PC-9 (cell line): ENCODE results near the gene DCTN4. TPM values are rescaled to one million over a fixed set of nuclear protein-coding genes. Genes with fewer than 3 reads are reported as not detected.

Experiments used
- BruUV-seq: library from RNA; stranded (reverse); fragments of 400-500 nt; replicated peaks from 2 replicates; lab custom pipeline; 2021; lab: Mats Ljungman, UMichigan
- CTCF ChIA-PET: fragments of 300-600 bp; sonication (Branson Sonifier 250); formaldehyde crosslinking; loops from one replicate; lab custom pipeline; 2022; ENCODE audit warnings: antibody characterized with exemption; lab: Charles Lee
- POLR2A ChIA-PET: fragments of 300-600 bp; sonication (Branson Sonifier 250); formaldehyde crosslinking; loops from one replicate; lab custom pipeline; 2022; ENCODE audit warnings: antibody characterized with exemption; ENCODE audit not compliant: unreplicated experiment; lab: Charles Lee
- DNase-seq, 2 experiments: peaks; one replicate each; pipeline versions ENCODE4 v3.0.0 to v3.0.0-alpha.2; 2015 to 2022; ENCODE audit warnings: mixed read lengths in 1 of 2
- H2AFZ ChIP-seq: fragments of 200-600 bp; sonication (generic); 2 replicates; pipeline ENCODE4 v1.8.1; 2017; ENCODE audit warnings: antibody characterized with exemption
- H3F3A ChIP-seq: fragments of 200-600 bp; sonication (generic); 2 replicates; pipeline ENCODE4 v1.8.1; 2017; ENCODE audit warnings: antibody characterized with exemption, mild to moderate bottlenecking, low read depth; ENCODE audit not compliant: insufficient read depth
- H3K27ac ChIP-seq: fragments of 200-600 bp; sonication (generic); 2 replicates; pipeline ENCODE4 v1.6.1; 2016; ENCODE audit warnings: mixed run types
- H3K27me3 ChIP-seq: fragments of 200-600 bp; sonication (generic); 2 replicates; pipeline ENCODE4 v1.6.1; 2016; ENCODE audit warnings: low read depth, mixed run types; ENCODE audit not compliant: insufficient read depth
- H3K36me3 ChIP-seq: fragments of 200-600 bp; sonication (generic); 2 replicates; pipeline ENCODE4 v1.6.1; 2016; ENCODE audit warnings: low read depth, mixed run types
- H3K4me1 ChIP-seq: fragments of 200-600 bp; sonication (generic); replicated peaks from 2 replicates; pipeline ENCODE4 v1.6.1; 2016; ENCODE audit warnings: mixed run types; ENCODE audit not compliant: insufficient read depth
- H3K4me2 ChIP-seq: fragments of 200-600 bp; sonication (generic); 2 replicates; pipeline ENCODE4 v1.6.1; 2017; ENCODE audit warnings: mixed run types
- H3K4me3 ChIP-seq: fragments of 200-600 bp; sonication (generic); 2 replicates; pipeline ENCODE4 v1.6.1; 2016; ENCODE audit warnings: mixed run types
- H3K79me2 ChIP-seq: fragments of 200-600 bp; sonication (generic); 2 replicates; pipeline ENCODE4 v1.6.1; 2017; ENCODE audit warnings: low read depth, mixed run types
- H3K9me2 ChIP-seq: fragments of 200-600 bp; sonication (generic); 2 replicates; pipeline ENCODE4 v1.8.1; 2017; ENCODE audit warnings: mild to moderate bottlenecking; ENCODE audit not compliant: insufficient read depth
- H3K9me3 ChIP-seq: fragments of 200-600 bp; sonication (generic); 2 replicates; pipeline ENCODE4 v1.8.1; 2016; ENCODE audit warnings: low read depth; ENCODE audit not compliant: insufficient read depth
- H4K20me1 ChIP-seq: fragments of 200-600 bp; sonication (generic); 2 replicates; pipeline ENCODE4 v1.8.1; 2017; ENCODE audit not compliant: insufficient read depth
- EZH2 ChIP-seq: fragments of 200-600 bp; sonication (generic); IDR thresholded peaks from 2 replicates; pipeline ENCODE4 v1.8.0; 2017; ENCODE audit warnings: antibody characterized with exemption, low read depth
- intact Hi-C: fragments of 100-400 bp; cut with micrococcal nuclease; formaldehyde crosslinking; loops from one replicate; pipeline ENCODE4 v1.10.0; 2022; ENCODE audit not compliant: unreplicated experiment
- total RNA-seq: library from RNA; stranded (reverse); gene quantifications from 2 replicates; pipeline ENCODE4 v1.2.3, GENCODE V29; 2021
- TF ChIP-seq, protein P1 (sequence below): fragments of 200-600 bp; sonication (generic); conservative IDR thresholded peaks from 2 replicates; pipeline ENCODE4 v1.6.1; 2017; ENCODE audit warnings: mixed run types, antibody characterized with exemption, mild to moderate bottlenecking, moderate library complexity

Gene DCTN4
- total RNA-seq, 1 experiment from 2014 or later = 49.1 TPM

DNA sequence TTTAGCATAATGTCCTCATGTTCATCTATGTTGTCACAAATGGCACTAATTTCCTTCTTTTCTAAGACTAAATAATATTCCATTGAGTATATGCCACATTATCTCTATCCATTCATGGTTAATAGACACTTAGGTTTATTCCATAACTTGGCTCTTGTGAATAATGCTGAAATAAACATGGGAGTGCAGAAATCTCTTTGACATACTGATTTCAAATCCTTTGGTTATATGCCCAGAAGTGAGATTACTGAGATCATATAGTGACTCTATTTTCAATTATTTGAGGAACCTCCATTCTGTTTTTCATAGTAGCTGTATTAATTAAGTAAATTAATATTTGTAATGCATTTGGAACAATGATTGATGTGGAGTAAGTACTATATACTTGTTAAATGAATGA, 32.7 kb upstream of the DCTN4 start:
- no peak overlapping the region for H3K4me2 ChIP-seq

DNA sequence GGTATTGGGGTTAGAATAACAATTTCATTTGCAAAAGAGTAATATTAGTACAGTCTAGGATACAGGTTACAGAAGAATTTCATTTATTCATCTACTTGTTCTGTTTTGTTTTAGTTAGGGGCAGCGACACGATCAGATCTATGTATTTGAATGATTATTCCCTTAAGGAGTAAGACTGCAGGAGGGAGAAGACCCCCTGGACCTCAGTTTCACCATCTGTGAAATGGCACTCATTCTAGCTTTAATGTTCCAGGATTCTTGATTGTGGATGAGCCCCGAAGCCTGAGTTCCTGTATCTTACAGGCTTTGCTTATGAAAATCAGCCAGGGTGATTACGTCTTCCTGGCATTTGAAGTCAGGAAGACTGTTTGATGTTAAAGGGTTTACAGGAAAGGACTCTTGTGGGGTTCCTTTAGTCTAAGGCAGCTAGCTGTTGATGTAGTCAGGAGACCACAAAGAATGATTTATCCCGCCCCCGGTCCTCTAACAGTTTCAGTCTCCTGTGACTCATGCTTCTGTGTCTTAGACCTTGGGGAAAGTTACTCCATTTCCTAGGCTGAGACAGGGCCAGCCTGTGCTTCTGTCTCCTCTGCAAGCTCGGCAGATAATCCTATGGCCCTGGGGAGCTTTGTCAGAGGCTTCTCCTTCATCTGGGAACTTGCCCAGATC, 31.3 kb upstream of the DCTN4 start:
- Histone ChIP-seq H3K9me2 (no peaks in the 10 kb centered on the region), H3K27me3 (no peaks in the 10 kb centered on the region), H3K79me2 (no peaks in the 10 kb centered on the region), H3K9me3 (no peaks in the 10 kb centered on the region), H3K27ac (peak overlapping the region; percentile 48), H3K4me2 (peak overlapping the region; percentile 48), H3K36me3 (no peaks in the 10 kb centered on the region), H4K20me1 (no peaks in the 10 kb centered on the region), H2AFZ (0 out of 2 replicates have a peak overlapping the region, but pooled peaks have one; percentile 23), H3F3A (peaks cover 4% of the 10 kb centered on the region; the same call in 1 of the 2 replicates), H3K4me3 (no peak overlapping the region), H3K4me1 (peaks cover 12% of the 10 kb centered on the region)
- POLR2A ChIA-PET = interaction anchor here (0.6 kb wide), 1 partner anchor 12 kb away, joined by 3 read pairs; the partner anchor contains the start of gene SMIM3
- no TSS peak for BruUV-seq
- CTCF ChIA-PET = interaction anchor here (0.5 to 0.6 kb wide), 2 partner anchors 426 to 830 kb away, joined by 3 to 5 read pairs; no protein-coding TSS in a partner anchor
- TF ChIP-seq, protein P1, sequence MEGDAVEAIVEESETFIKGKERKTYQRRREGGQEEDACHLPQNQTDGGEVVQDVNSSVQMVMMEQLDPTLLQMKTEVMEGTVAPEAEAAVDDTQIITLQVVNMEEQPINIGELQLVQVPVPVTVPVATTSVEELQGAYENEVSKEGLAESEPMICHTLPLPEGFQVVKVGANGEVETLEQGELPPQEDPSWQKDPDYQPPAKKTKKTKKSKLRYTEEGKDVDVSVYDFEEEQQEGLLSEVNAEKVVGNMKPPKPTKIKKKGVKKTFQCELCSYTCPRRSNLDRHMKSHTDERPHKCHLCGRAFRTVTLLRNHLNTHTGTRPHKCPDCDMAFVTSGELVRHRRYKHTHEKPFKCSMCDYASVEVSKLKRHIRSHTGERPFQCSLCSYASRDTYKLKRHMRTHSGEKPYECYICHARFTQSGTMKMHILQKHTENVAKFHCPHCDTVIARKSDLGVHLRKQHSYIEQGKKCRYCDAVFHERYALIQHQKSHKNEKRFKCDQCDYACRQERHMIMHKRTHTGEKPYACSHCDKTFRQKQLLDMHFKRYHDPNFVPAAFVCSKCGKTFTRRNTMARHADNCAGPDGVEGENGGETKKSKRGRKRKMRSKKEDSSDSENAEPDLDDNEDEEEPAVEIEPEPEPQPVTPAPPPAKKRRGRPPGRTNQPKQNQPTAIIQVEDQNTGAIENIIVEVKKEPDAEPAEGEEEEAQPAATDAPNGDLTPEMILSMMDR = no peak
- no peak for TF ChIP-seq EZH2
- peak; percentile 50 to 76 for DNase-seq
- intact Hi-C loops = no loop called here

More for the DNA sequence above, 32.7 kb upstream of the DCTN4 start:
- Histone ChIP-seq H3K9me2 (no peaks in the 10 kb centered on the region), H3K4me1 (peaks cover 12% of the 10 kb centered on the region), H3K27ac (no peak overlapping the region), H3K27me3 (no peaks in the 10 kb centered on the region), H3K79me2 (no peaks in the 10 kb centered on the region), H3K9me3 (no peaks in the 10 kb centered on the region), H3K4me3 (no peak overlapping the region), H4K20me1 (no peaks in the 10 kb centered on the region), H3F3A (peaks cover 4% of the 10 kb centered on the region; the same call in 1 of the 2 replicates), H3K36me3 (no peaks in the 10 kb centered on the region), H2AFZ (no peak overlapping the region)
- DNase-seq = no peak
- ChIA-PET POLR2A (no interaction called here), CTCF (interaction anchor here (0.7 kb wide), 1 partner anchor 10 kb away, joined by 3 read pairs; no protein-coding TSS in a partner anchor)
- intact Hi-C loops = no loop called here
- no TSS peak for BruUV-seq
- no peak for TF ChIP-seq EZH2
- TF ChIP-seq, protein P1 = no peak

DNA sequence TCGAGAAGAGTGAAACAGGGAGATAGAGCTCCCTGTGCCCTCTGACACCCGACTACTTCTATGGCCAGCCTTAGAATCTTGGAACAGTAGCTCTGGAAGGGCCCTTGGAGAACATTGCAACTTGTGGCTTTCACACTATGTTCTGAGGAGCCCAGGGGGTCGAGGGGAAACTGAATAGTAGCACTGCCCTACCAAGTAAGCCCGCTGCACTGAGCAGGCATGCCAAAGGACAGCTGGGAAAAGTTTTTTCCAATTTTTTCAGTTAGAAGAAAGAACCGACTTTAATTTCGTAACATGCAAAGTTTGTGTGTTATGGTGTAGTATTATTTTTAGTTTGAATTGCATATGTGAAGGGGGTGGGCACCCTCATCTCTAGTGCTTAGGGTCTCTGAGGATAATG, 30.6 kb upstream of the DCTN4 start:
- H4K20me1 ChIP-seq = no peaks in the 10 kb centered on the region
- ChIA-PET POLR2A (no interaction called here), CTCF (interaction anchor here (0.5 to 1.1 kb wide), 3 partner anchors 11 to 831 kb away, joined by 3 read pairs; partner anchors contain the start of gene SMIM3)
- no peaks in the 10 kb centered on the region for H3K36me3 ChIP-seq
- TF ChIP-seq, protein P1 = no peak
- TF ChIP-seq EZH2 = no peak
- no peaks in the 10 kb centered on the region for H3K9me3 ChIP-seq
- no peak overlapping the region for H2AFZ ChIP-seq
- H3K9me2 ChIP-seq = no peaks in the 10 kb centered on the region
- DNase-seq = no peak
- H3K4me2 ChIP-seq = no peak overlapping the region
- H3K4me1 ChIP-seq = peaks cover 16% of the 10 kb centered on the region
- intact Hi-C loops = no loop called here
- peak overlapping the region; percentile 48; the same call in 1 of the 2 replicates for H3K27ac ChIP-seq
- H3K27me3 ChIP-seq = no peaks in the 10 kb centered on the region
- H3K4me3 ChIP-seq = no peak overlapping the region
- H3F3A ChIP-seq = peaks cover 4% of the 10 kb centered on the region; the same call in 1 of the 2 replicates
- no peaks in the 10 kb centered on the region for H3K79me2 ChIP-seq
- BruUV-seq = no TSS peak
